T-cell (primary cell): Measurements from ENCODE around the gene COL1A2. TPM values are rescaled to one million over a fixed set of nuclear protein-coding genes. Genes with fewer than 3 reads are reported as not detected.

Experiments
- ATAC-seq, 4 experiments: fragments of 200-7000 bp in 3 of 4; fragments of 150-1000 bp in 1 of 4; cut with Tn5 transposase; replicated peaks in 1 of 4; 1 replicate in 3 of 4; 2 replicates in 1 of 4; pipeline ENCODE4 v1.10.0; 2021; ENCODE audit warnings: moderate library complexity in 3 of 4, mild to moderate bottlenecking in 2 of 4, moderate number of reproducible peaks in 1 of 4
- CTCF ChIA-PET, 2 donors: fragments of 300-600 bp; sonication (Branson Sonifier 250); formaldehyde crosslinking; loops; one replicate each; lab custom pipeline; 2022; ENCODE audit warnings: antibody characterized with exemption in 2 of 2; lab: Charles Lee
- POLR2A ChIA-PET, 2 donors: fragments of 300-600 bp; sonication (Branson Sonifier 250); formaldehyde crosslinking; loops; one replicate each; lab custom pipeline; 2022; ENCODE audit warnings: antibody characterized with exemption in 2 of 2; lab: Charles Lee
- DNase-seq, 35 experiments: peaks; one replicate each; pipeline versions ENCODE4 v3.0.0 to v3.0.0-alpha.2; 2013 to 2023
- H3K27ac ChIP-seq: one replicate; pipeline ENCODE4 v1.5.1; 2013; ENCODE audit warnings: low read length
- H3K27me3 ChIP-seq, 2 experiments: replicated peaks in 1 of 2; 1 replicate in 1 of 2; 2 replicates in 1 of 2; pipeline versions ENCODE4 v1.6.1 to v1.7.0; 2013; ENCODE audit warnings: low read length in 1 of 2, mixed read lengths in 1 of 2; ENCODE audit not compliant: control insufficient read depth in 2 of 2, insufficient read depth in 2 of 2; ENCODE audit errors: extremely low read depth in 1 of 2
- H3K36me3 ChIP-seq, 2 donors: 1 replicate in 1 of 2; 2 replicates in 1 of 2; pipeline versions ENCODE4 v1.6.1 to v1.7.0; 2013; ENCODE audit warnings: low read length in 1 of 2; ENCODE audit not compliant: control insufficient read depth in 2 of 2, insufficient read depth in 1 of 2; ENCODE audit errors: extremely low read depth in 1 of 2
- H3K4me1 ChIP-seq, 2 experiments: 1 replicate in 1 of 2; 2 replicates in 1 of 2; pipeline versions ENCODE4 v1.6.1 to v1.7.0; 2013; ENCODE audit warnings: low read length in 2 of 2, mixed read lengths in 1 of 2; ENCODE audit not compliant: insufficient read depth in 2 of 2, control insufficient read depth in 1 of 2; ENCODE audit errors: extremely low read depth in 1 of 2
- H3K4me3 ChIP-seq, 2 donors: 1 replicate in 1 of 2; 2 replicates in 1 of 2; pipeline versions ENCODE4 v1.5.1 to v1.7.0; 2013; ENCODE audit warnings: mild to moderate bottlenecking in 2 of 2, low read length in 1 of 2, moderate library complexity in 1 of 2; ENCODE audit not compliant: control insufficient read depth in 1 of 2; ENCODE audit errors: extremely low read depth in 1 of 2
- H3K9me3 ChIP-seq: 2 replicates; pipeline ENCODE4 v1.7.0; 2013
- H3K27ac Mint-ChIP-seq, 2 donors: one replicate each; pipeline ENCODE4 v1.8.0; 2020 to 2021; ENCODE audit warnings: mild to moderate bottlenecking in 2 of 2, mixed read lengths in 2 of 2
- H3K27me3 Mint-ChIP-seq, 2 donors: one replicate each; pipeline ENCODE4 v1.8.0; 2021 to 2022; ENCODE audit warnings: mixed read lengths in 2 of 2
- H3K36me3 Mint-ChIP-seq: one replicate; pipeline ENCODE4 v1.8.0; 2021; ENCODE audit warnings: mixed read lengths
- H3K4me1 Mint-ChIP-seq, 3 donors: one replicate each; pipeline ENCODE4 v1.8.0; 2020 to 2022; ENCODE audit warnings: mixed read lengths in 3 of 3, mild to moderate bottlenecking in 1 of 3
- H3K4me3 Mint-ChIP-seq, 3 donors: one replicate each; pipeline ENCODE4 v1.8.0; 2020 to 2022; ENCODE audit warnings: mild to moderate bottlenecking in 3 of 3, mixed read lengths in 3 of 3, moderate library complexity in 3 of 3
- H3K9me3 Mint-ChIP-seq, 3 donors: one replicate each; pipeline ENCODE4 v1.8.0; 2020 to 2022; ENCODE audit warnings: mixed read lengths in 3 of 3
- WGBS: methylation state at CpG from one replicate; pipeline ENCODE4 v1.1.5; 2013; ENCODE audit warnings: missing lambda C conversion rate; ENCODE audit not compliant: insufficient coverage; 5-methylcytosine and 5-hydroxymethylcytosine counted together
- total RNA-seq, 35 experiments: library from RNA in 6 of 35; stranded (reverse) in 6 of 35; fragments of 120-200 nt in 1 of 35; gene quantifications; one replicate each; pipeline versions ENCODE4 v1.2.1 to v1.2.4 and lab custom pipeline; 2013 to 2026

COL1A2 gene
- total RNA-seq, 5 donors from 2014 or later (not counting 1 experiment from before 2014, with no cell fraction given) = 2.5 to 4.7 (median 3.1) TPM; not detected in 2

GRCh38 chr7:94395141-94396036, 694 bp downstream of the COL1A2 start:
- no peak overlapping the region for H3K27ac Mint-ChIP-seq
- H3K27me3 Mint-ChIP-seq = peaks cover 11 to 34% of the 10 kb centered on the region in 2 donors

GRCh38 chr7:94396037-94396431, 1.3 kb downstream of the COL1A2 start:
- H3K9me3 Mint-ChIP-seq = no peaks in the 10 kb centered on the region
- Histone ChIP-seq H3K36me3 (no peaks in the 10 kb centered on the region), H3K27ac (no peak overlapping the region), H3K4me3 (no peak overlapping the region), H3K4me1 (peaks cover 8 to 24% of the 10 kb centered on the region in 2 experiments), H3K27me3 (peaks cover 2 to 24% of the 10 kb centered on the region in 2 experiments), H3K9me3 (no peaks in the 10 kb centered on the region)
- DNase-seq = no peak
- POLR2A ChIA-PET = no interaction called here
- H3K4me3 Mint-ChIP-seq = no peak overlapping the region
- CTCF ChIA-PET = interaction anchor here in 1 of 2 donors (0.6 to 1.0 kb wide), 2 partner anchors 23 to 1099 kb away, joined by 3 to 5 read pairs; no protein-coding TSS in a partner anchor
- WGBS = 100% methylated on average over 1 of the region's 3 CpGs
- H3K27ac Mint-ChIP-seq = no peak overlapping the region
- H3K27me3 Mint-ChIP-seq = peaks cover 11 to 39% of the 10 kb centered on the region in 2 donors
- no peaks in the 10 kb centered on the region for H3K36me3 Mint-ChIP-seq
- ATAC-seq = no peak
- peaks cover 15 to 33% (median 17%) of the 10 kb centered on the region in 3 donors for H3K4me1 Mint-ChIP-seq

More at GRCh38 chr7:94395141-94396036, 694 bp downstream of the COL1A2 start:
- peak overlapping the region; percentile 10 to 85 (median 68) for H3K4me3 Mint-ChIP-seq
- H3K9me3 ChIP-seq = no peaks in the 10 kb centered on the region
- peak in 2 of 4 experiments; percentile 52 to 60 for ATAC-seq
- H3K4me1 ChIP-seq = peaks cover 8 to 24% of the 10 kb centered on the region in 2 experiments
- POLR2A ChIA-PET = no interaction called here
- peaks cover 0 to under 1% (median 0%) of the 10 kb centered on the region in 3 donors for H3K9me3 Mint-ChIP-seq
- no peaks in the 10 kb centered on the region for H3K36me3 ChIP-seq
- peak overlapping the region in 1 of 2 donors; percentile 68 for H3K4me3 ChIP-seq
- CTCF ChIA-PET = interaction anchor here in 1 of 2 donors (0.6 to 1.4 kb wide), 4 partner anchors 24 to 1149 kb away, joined by 3 to 5 read pairs (median 4); no protein-coding TSS in a partner anchor
- 47% methylated on average over 3 of the region's 14 CpGs for WGBS
- no peaks in the 10 kb centered on the region for H3K36me3 Mint-ChIP-seq
- DNase-seq = peak in 3 of 35 experiments; percentile 2 to 37 (median 11)
- H3K4me1 Mint-ChIP-seq = peaks cover 15 to 33% (median 17%) of the 10 kb centered on the region in 3 donors
- no peak overlapping the region for H3K27ac ChIP-seq
- H3K27me3 ChIP-seq = peaks cover 2 to 24% of the 10 kb centered on the region in 2 experiments

GRCh38 chr7:94396596-94396995, 1.9 kb downstream of the COL1A2 start:
- no peaks in the 10 kb centered on the region for H3K9me3 ChIP-seq
- ATAC-seq = no peak
- ChIA-PET CTCF (no interaction called here), POLR2A (no interaction called here)
- no peaks in the 10 kb centered on the region for H3K36me3 ChIP-seq
- no peaks in the 10 kb centered on the region for H3K36me3 Mint-ChIP-seq
- H3K4me1 Mint-ChIP-seq = peaks cover 15 to 30% (median 15%) of the 10 kb centered on the region in 3 donors
- no peak for DNase-seq
- peaks cover 11 to 40% of the 10 kb centered on the region in 2 donors for H3K27me3 Mint-ChIP-seq
- H3K4me1 ChIP-seq = peaks cover 8 to 24% of the 10 kb centered on the region in 2 experiments
- no peak overlapping the region for H3K4me3 ChIP-seq
- H3K9me3 Mint-ChIP-seq = no peaks in the 10 kb centered on the region
- no peak overlapping the region for H3K27ac Mint-ChIP-seq
- 100% methylated on average over 1 of the region's 4 CpGs for WGBS
- H3K27ac ChIP-seq = no peak overlapping the region
- no peak overlapping the region for H3K4me3 Mint-ChIP-seq
- peaks cover 2 to 24% of the 10 kb centered on the region in 2 experiments for H3K27me3 ChIP-seq

- CTCF ChIA-PET = interaction anchor here (0.6 kb wide), 2 partner anchors 8 to 659 kb away, joined by 3 read pairs; no protein-coding TSS in a partner anchor
- no peak overlapping the region for H3K4me3 Mint-ChIP-seq
- H3K27me3 Mint-ChIP-seq = peaks cover 18 to 41% of the 10 kb centered on the region in 2 donors
These were observed 3.0 kb downstream of the COL1A2 start for GRCh38 chr7:94397722-94398121.

GRCh38 chr7:94398841-94399240, 4.1 kb downstream of the COL1A2 start:
- Histone ChIP-seq H3K9me3 (no peaks in the 10 kb centered on the region), H3K27me3 (peaks cover 2 to 17% of the 10 kb centered on the region in 2 experiments), H3K4me3 (no peak overlapping the region), H3K36me3 (no peaks in the 10 kb centered on the region), H3K27ac (no peak overlapping the region), H3K4me1 (peaks cover 8 to 11% of the 10 kb centered on the region in 2 experiments)
- ATAC-seq = no peak
- no peak overlapping the region for H3K27ac Mint-ChIP-seq
- peaks cover 8 to 13% (median 12%) of the 10 kb centered on the region in 3 donors for H3K4me1 Mint-ChIP-seq
- ChIA-PET CTCF (interaction anchor here in 1 of 2 donors (0.8 kb wide), 1 partner anchor 11 kb away, joined by 3 read pairs; no protein-coding TSS in a partner anchor), POLR2A (no interaction called here)
- H3K36me3 Mint-ChIP-seq = no peaks in the 10 kb centered on the region
- WGBS = no CpG with 5 or more reads among the region's 6 CpGs
- no peaks in the 10 kb centered on the region for H3K9me3 Mint-ChIP-seq
- H3K27me3 Mint-ChIP-seq = peaks cover 15 to 38% of the 10 kb centered on the region in 2 donors
- H3K4me3 Mint-ChIP-seq = no peak overlapping the region
- DNase-seq = no peak

More at GRCh38 chr7:94397722-94398121, 3.0 kb downstream of the COL1A2 start:
- Histone ChIP-seq H3K36me3 (no peaks in the 10 kb centered on the region), H3K4me1 (peaks cover 8 to 13% of the 10 kb centered on the region in 2 experiments), H3K9me3 (no peaks in the 10 kb centered on the region), H3K27me3 (peaks cover 2 to 24% of the 10 kb centered on the region in 2 experiments), H3K27ac (no peak overlapping the region), H3K4me3 (no peak overlapping the region)
- no peaks in the 10 kb centered on the region for H3K9me3 Mint-ChIP-seq
- WGBS = no CpG with 5 or more reads among the region's 1 CpG
- DNase-seq (no peak), ATAC-seq (no peak)
- peaks cover 8 to 19% (median 15%) of the 10 kb centered on the region in 3 donors for H3K4me1 Mint-ChIP-seq
- H3K27ac Mint-ChIP-seq = no peak overlapping the region
- POLR2A ChIA-PET = no interaction called here
- H3K36me3 Mint-ChIP-seq = no peaks in the 10 kb centered on the region

- Histone ChIP-seq H3K4me3 (no peak overlapping the region), H3K27me3 (peaks cover 1 to 5% of the 10 kb centered on the region in 2 experiments), H3K27ac (no peak overlapping the region), H3K9me3 (no peaks in the 10 kb centered on the region), H3K4me1 (peaks cover 4 to 9% of the 10 kb centered on the region in 2 experiments), H3K36me3 (no peaks in the 10 kb centered on the region)
- ChIA-PET POLR2A (no interaction called here), CTCF (no interaction called here)
- Mint-ChIP-seq H3K27ac (no peak overlapping the region), H3K36me3 (no peaks in the 10 kb centered on the region), H3K27me3 (peaks cover 16 to 33% of the 10 kb centered on the region in 2 donors), H3K9me3 (no peaks in the 10 kb centered on the region), H3K4me1 (peaks cover 5 to 8% (median 6%) of the 10 kb centered on the region in 3 donors), H3K4me3 (no peak overlapping the region)
- ATAC-seq = no peak
- DNase-seq = no peak
- WGBS = no CpG with 5 or more reads among the region's 2 CpGs
These were observed 5.3 kb downstream of the COL1A2 start for GRCh38 chr7:94400022-94400421.
